Mesodermal cell (in vitro differentiated cells): ENCODE results near the gene CLP1.

Experiments used
- H3K27ac ChIP-seq: 2 replicates; pipeline ENCODE4 v1.7.0; 2013; ENCODE audit warnings: mild to moderate bottlenecking, low read depth, low read length, moderate library complexity; ENCODE audit not compliant: severe bottlenecking
- H3K36me3 ChIP-seq: 2 replicates; pipeline ENCODE4 v1.7.1; 2013; ENCODE audit warnings: mild to moderate bottlenecking, low read length, moderate library complexity; ENCODE audit not compliant: control insufficient read depth, insufficient read depth
- H3K4me1 ChIP-seq: one replicate; pipeline ENCODE4 v1.7.1; 2013; ENCODE audit warnings: mild to moderate bottlenecking, low read length; ENCODE audit not compliant: insufficient read depth, control insufficient read depth, poor library complexity, severe bottlenecking
- H3K4me3 ChIP-seq: 2 replicates; pipeline ENCODE4 v1.7.0; 2013; ENCODE audit warnings: low read length, control low read depth, mild to moderate bottlenecking; ENCODE audit not compliant: insufficient read depth, poor library complexity, severe bottlenecking; ENCODE audit errors: extremely low read depth
- H3K9me3 ChIP-seq: 2 replicates; pipeline ENCODE4 v1.7.1; 2013; ENCODE audit warnings: mild to moderate bottlenecking, low read length, moderate library complexity; ENCODE audit not compliant: control insufficient read depth
- WGBS, 2 experiments: methylation state at CpG; one replicate each; pipeline ENCODE4 v1.1.5; 2013; ENCODE audit warnings: missing lambda C conversion rate in 2 of 2; ENCODE audit not compliant: insufficient coverage in 2 of 2; 5-methylcytosine and 5-hydroxymethylcytosine counted together

CLP1 gene

DNA sequence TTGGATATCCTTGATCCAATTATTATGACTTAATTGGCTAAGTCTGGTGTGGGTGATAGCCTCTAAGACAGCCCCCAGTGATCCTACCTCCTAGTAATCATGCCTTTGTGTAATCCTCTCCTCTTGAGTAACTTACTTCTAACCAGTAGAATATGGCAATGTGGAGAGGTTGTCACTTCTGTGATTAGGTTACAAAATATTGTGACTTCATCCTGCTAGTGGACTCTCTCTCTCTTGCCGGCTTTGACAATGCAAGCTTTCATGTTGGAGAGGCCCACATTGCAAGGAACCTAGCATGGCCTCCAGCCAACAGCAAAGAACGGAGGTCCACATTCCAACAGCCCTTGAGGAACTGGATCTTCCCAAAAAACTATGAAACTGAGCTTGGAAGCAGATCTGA is 27.4 kb upstream of the CLP1 start:
- no peaks in the 10 kb centered on the region for H3K4me1 ChIP-seq
- no peak overlapping the region for H3K4me3 ChIP-seq
- no peak overlapping the region for H3K27ac ChIP-seq
- no peaks in the 10 kb centered on the region for H3K36me3 ChIP-seq
- 90 to 93% methylated on average over 1 to 2 of the region's 2 CpGs for WGBS, 2 experiments
- H3K9me3 ChIP-seq = peaks cover 3% of the 10 kb centered on the region

GRCh38 chr11:57632116-57632515 is 25.4 kb upstream of the CLP1 start:
- Histone ChIP-seq H3K9me3 (no peaks in the 10 kb centered on the region), H3K27ac (no peak overlapping the region), H3K4me3 (no peak overlapping the region), H3K36me3 (no peaks in the 10 kb centered on the region), H3K4me1 (peaks cover 3% of the 10 kb centered on the region)
- 95 to 100% methylated on average over 4 of the region's 5 CpGs for WGBS, 2 experiments

- Histone ChIP-seq H3K36me3 (no peaks in the 10 kb centered on the region), H3K4me3 (no peak overlapping the region), H3K9me3 (no peaks in the 10 kb centered on the region), H3K27ac (no peak overlapping the region), H3K4me1 (peaks cover 8% of the 10 kb centered on the region)
- 84 to 94% methylated on average over 3 to 4 of the region's 6 CpGs for WGBS, 2 experiments
Measured at GRCh38 chr11:57633394-57634070, 24.0 kb upstream of the CLP1 start.

GRCh38 chr11:57634311-57634710 is 23.3 kb upstream of the CLP1 start:
- Histone ChIP-seq H3K9me3 (no peaks in the 10 kb centered on the region), H3K27ac (no peak overlapping the region), H3K4me1 (peaks cover 8% of the 10 kb centered on the region), H3K4me3 (no peak overlapping the region), H3K36me3 (no peaks in the 10 kb centered on the region)

DNA sequence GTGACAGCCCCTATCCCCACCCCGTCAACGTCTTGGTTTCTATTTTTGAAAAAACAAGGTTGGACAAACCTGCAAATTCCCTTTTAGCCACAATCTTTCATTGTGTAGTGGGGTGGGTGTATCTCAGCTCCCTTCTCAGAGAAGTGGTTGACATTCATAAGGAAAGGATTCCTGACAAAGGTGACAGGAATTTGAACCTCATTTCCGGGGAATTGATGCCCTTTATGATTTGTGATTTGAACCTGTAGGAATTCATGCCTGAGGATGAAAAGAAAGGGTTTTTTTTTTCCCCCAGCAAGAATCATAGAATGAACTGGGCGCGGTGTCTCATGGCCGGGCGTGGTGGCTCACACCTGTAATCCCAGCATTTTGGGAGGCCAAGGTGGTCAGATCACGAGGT is 22.3 kb upstream of the CLP1 start:
- H3K36me3 ChIP-seq = peaks cover 1% of the 10 kb centered on the region
- H3K4me3 ChIP-seq = no peak overlapping the region
- 98 to 100% methylated on average over 2 to 8 of the region's 8 CpGs for WGBS, 2 experiments
- no peaks in the 10 kb centered on the region for H3K9me3 ChIP-seq
- peaks cover 8% of the 10 kb centered on the region for H3K4me1 ChIP-seq
- no peak overlapping the region for H3K27ac ChIP-seq

DNA sequence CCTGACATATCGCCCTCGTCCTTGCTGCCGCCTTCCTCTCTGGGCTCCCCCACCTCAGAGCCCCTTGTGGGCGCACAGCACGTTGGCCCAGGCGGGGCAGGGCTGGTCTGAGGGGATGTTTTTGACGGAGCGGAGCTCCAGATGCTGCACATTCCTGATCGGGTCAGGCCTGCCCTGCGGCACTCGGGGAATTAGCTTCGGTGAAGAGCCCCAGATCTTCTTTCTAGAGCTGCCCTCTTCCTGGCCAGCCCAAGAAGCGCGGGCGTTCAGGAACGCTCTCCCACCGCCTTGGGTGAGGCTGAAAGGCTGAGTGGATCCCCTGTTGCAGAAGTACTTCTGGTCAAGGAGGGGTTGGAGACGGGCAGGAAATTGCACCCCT is 19.9 kb upstream of the CLP1 start:
- H3K36me3 ChIP-seq = peaks cover 23% of the 10 kb centered on the region
- peak overlapping the region; percentile 100 for H3K4me3 ChIP-seq
- peaks cover 28% of the 10 kb centered on the region for H3K4me1 ChIP-seq
- H3K9me3 ChIP-seq = no peaks in the 10 kb centered on the region
- WGBS, 2 experiments = 19 to 38% methylated on average over 4 to 10 of the region's 18 CpGs
- H3K27ac ChIP-seq = peak overlapping the region; percentile 99

- Histone ChIP-seq H3K4me3 (peak overlapping the region; percentile 100), H3K4me1 (peaks cover 33% of the 10 kb centered on the region), H3K27ac (peak overlapping the region; percentile 99), H3K36me3 (peaks cover 28% of the 10 kb centered on the region), H3K9me3 (no peaks in the 10 kb centered on the region)
- 0 to 1% methylated on average over 29 to 31 of the region's 47 CpGs for WGBS, 2 experiments
Measured at GRCh38 chr11:57638005-57638781, 19.4 kb upstream of the CLP1 start.

GRCh38 chr11:57638811-57639320 is 18.7 kb upstream of the CLP1 start:
- H3K27ac ChIP-seq = peak overlapping the region; percentile 99
- peaks cover 40% of the 10 kb centered on the region for H3K4me1 ChIP-seq
- peaks cover 35% of the 10 kb centered on the region for H3K36me3 ChIP-seq
- no peaks in the 10 kb centered on the region for H3K9me3 ChIP-seq
- H3K4me3 ChIP-seq = peak overlapping the region; percentile 100
- 0 to 2% methylated on average over 5 to 12 of the region's 19 CpGs for WGBS, 2 experiments

- peaks cover 39% of the 10 kb centered on the region for H3K36me3 ChIP-seq
- peaks cover 43% of the 10 kb centered on the region for H3K4me1 ChIP-seq
- H3K4me3 ChIP-seq = peak overlapping the region; percentile 100
- WGBS, 2 experiments = 0% methylated on average over 5 to 6 of the region's 15 CpGs
- peak overlapping the region; percentile 99 for H3K27ac ChIP-seq
- H3K9me3 ChIP-seq = no peaks in the 10 kb centered on the region
Measured at GRCh38 chr11:57639321-57640067, 18.1 kb upstream of the CLP1 start.

GRCh38 chr11:57640068-57640800 is 17.3 kb upstream of the CLP1 start:
- peaks cover 42% of the 10 kb centered on the region for H3K36me3 ChIP-seq
- 0 to 8% methylated on average over 4 to 7 of the region's 9 CpGs for WGBS, 2 experiments

More at GRCh38 chr11:57640068-57640800, 17.3 kb upstream of the CLP1 start:
- Histone ChIP-seq H3K4me1 (peaks cover 48% of the 10 kb centered on the region), H3K4me3 (peak overlapping the region; percentile 100), H3K9me3 (no peaks in the 10 kb centered on the region), H3K27ac (peak overlapping the region; percentile 99)
